ENCODE data around the gene SEPSECS.
"Not testable (repeated sequence)": the region's sequence is repeated elsewhere in the genome, so short reads cannot be mapped to it uniquely, and the experiment has no call there.

Gene SEPSECS

DNA sequence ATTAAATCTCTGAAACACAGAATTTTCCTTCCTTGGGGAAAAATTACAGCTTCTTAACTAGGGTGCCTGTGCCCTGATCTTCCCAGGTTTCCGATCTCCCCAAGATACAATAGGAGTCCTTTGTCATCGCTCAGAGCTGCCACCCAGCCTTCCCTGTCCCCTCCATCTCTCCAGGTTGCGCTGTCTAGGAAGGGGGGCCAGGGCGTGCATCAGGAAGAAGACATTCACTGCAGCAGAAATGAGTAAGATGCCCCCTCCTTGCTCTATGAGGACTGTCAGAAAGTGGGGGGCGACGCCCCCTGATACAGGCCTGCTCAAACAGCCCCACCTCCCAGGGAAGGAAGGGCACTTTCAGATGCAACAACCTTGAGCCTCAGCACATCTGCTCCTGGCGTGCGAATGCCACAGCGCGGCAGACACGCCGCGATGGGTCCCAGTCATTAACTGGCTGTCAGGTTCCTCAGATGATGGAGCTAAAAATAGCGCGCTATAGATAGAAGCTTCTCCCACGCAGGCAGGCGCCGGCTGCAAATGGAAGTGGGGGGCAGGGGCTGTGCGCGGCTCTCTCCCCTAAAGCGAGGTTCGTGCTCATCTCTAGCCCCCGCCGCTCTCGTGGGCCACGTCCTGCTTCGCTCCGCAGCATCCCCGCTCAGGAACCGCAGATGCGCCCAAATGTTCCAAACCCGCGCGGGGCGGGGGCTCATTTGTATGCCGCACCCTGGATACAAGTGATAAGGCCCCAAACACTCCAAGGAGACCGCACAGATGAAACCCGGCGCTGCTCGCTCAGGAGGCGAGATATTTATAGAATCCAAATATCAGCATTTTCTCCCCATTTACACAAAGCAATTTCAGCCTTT lies 71.9 kb downstream of the SEPSECS start:
- in situ Hi-C loops (cut with HindIII; ENCODE audit: low sequenced_read_pairs): no loop called here

DNA sequence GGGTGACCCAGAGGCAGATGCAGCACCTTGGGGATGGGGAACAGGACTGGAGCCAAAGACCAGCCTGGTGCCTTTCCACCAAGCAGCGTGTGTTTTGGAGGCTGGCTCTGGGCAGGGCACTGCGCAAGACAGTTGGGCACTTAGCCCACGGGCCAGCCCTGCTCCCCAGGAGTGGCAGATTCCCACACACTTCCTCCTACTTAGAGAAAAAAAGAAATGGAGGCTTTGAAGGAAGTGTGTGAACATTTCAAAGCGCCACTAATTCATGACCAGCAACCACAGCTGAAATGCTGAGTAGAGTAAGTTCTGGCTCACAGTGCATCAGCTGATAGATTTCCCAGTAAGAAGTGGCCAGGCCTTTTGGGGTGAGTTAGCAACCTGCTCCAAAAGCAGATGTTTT lies 74.6 kb downstream of the SEPSECS start:
- in situ Hi-C loops (cut with HindIII; ENCODE audit: low sequenced_read_pairs): no loop called here

DNA sequence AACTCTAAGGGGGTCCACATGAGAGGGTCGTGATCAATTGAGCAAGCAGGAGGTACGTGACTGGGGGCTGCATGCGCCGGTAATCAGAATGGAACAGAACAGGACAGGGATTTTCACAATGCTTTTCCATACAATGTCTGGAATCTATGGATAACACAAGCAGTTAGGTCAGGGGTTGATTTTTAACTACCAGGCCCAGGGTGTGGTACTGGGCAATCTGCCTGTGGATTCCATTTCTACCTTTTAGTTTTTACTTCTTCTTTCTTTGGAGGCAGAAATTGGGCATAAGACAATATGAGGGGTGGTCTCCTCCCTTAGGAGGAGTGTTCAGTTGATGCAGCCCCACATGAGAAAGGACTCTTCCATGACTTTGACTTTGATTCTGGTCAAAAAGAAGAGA lies 76.8 kb downstream of the SEPSECS start:
- in situ Hi-C loops (cut with HindIII; ENCODE audit: low sequenced_read_pairs): not testable (repeated sequence)

DNA sequence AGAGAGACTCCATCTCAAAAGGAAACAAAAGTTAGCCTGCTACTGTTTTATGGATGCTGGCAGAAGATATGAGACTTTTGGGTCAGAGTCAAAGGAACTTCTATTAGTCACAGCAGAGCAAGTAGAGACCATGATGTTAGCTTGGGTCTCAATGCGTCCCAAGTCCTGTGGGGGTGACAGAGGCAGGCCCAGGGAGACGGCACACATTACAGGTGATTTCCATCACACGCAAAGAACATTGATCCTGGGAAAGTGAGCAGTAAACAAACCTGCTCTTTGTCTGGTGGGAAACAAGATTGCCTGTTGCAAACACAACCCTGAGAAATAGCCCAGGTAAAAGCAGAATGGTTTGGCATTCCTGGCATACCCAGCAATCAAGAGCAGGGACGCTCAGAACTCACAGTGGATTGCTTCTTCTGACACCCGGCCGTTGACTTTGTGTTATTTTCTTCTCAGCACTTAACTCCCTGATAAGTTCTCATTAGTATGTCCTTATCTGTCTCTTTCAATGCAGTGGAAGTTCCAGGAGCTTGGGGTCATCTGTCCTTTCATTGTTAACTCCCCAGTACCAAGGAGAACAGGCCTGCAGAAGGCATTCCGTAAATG lies 78.3 kb downstream of the SEPSECS start:
- in situ Hi-C loops (cut with HindIII; ENCODE audit: low sequenced_read_pairs): no loop called here

DNA sequence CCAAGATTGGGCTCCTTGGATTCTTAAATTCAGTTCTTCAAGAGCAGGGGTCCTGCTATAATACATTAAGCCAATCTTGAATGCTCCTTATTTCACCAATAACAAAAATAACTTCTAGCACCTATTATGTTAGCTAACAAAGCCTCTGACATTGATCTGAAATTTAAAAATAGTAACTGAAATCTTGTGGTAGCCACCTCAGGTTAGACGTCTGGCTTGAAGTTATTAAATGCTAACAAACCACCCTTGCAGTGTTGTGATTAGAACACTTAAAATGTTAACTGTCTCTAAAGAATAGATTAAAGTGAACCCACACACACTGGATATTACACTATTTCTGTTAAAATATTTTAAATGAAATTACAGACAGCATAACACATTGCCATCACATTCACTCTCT lies 79.7 kb downstream of the SEPSECS start:
- in situ Hi-C loops (cut with HindIII; ENCODE audit: low sequenced_read_pairs): no loop called here

DNA sequence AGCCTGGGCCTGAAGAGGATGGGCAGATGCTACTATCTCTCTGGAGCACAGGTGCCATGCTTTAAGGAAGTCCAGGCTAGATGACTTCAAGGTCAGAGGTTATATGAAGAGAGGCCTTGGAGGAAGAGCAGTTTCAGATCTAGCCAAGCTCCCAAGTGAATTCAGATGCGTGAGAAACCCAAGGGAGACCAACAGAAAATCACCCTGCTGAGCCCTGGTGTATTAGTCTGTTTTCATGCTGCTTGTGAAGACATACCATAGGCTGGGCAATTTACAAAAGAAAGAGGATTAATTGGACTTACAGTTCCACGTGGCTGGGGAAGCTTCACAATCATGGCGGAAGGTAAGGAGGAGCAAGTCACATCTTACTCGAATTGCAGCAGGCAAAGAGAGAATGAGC lies 81.7 kb downstream of the SEPSECS start:
- in situ Hi-C loops (cut with HindIII; ENCODE audit: low sequenced_read_pairs): no loop called here

DNA sequence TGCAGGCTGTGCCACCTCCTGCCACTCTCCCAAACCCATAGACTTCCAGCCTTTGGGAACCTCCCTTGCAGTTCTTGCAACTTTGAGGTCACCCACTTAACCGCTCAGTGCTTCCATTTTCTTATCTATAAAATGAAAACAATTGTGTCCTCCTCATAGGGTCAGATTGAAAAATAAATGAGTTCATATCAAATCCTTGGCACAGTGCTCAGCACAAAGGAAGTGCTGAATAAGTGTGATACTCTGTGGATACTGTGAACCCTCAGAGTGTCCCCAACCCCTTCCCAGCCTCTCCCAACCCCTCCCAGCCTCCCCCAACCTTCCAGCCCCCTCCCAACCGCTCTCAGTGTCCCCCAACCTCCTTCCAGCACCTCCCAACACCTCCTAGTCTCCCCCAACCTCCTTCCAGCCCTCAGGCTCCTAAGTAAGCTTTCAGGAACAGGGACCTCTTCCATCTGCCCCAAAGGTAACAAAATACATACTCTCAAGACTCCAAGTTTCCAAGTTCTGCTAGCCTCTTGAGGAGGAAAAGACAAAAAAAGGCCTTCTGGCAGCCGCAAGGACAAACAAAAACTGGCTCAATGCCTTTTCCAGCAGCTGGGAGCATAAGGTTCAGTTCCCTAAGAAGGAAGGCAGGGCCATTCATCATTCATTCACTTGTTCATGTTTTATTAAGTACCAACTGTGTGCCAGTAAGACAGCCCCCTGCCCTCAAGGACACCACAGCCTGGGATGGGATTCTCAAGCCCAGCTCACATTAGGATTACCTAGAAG lies 83.4 kb downstream of the SEPSECS start:
- in situ Hi-C loops (cut with HindIII; ENCODE audit: low sequenced_read_pairs): no loop called here

DNA sequence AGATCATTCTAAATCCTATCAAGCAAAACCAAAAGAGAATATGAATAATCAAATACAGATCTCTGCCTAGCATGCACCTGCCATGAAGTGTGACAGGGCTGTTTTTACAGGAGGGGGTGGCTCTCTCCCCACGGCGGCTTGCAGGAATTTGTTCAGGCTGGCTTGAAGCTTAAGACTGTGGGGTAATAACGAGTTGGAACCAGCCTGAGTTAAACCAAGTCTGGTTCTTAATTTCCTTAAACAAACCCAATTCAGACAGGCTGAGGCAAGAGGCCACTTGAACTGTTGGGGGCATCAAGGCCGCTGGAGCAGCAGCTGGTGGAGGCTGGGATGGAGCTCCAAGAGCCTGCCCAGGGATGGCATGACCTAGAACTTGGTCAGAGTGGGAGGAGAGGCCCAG lies 84.4 kb downstream of the SEPSECS start:
- in situ Hi-C loops (cut with HindIII; ENCODE audit: low sequenced_read_pairs): no loop called here

DNA sequence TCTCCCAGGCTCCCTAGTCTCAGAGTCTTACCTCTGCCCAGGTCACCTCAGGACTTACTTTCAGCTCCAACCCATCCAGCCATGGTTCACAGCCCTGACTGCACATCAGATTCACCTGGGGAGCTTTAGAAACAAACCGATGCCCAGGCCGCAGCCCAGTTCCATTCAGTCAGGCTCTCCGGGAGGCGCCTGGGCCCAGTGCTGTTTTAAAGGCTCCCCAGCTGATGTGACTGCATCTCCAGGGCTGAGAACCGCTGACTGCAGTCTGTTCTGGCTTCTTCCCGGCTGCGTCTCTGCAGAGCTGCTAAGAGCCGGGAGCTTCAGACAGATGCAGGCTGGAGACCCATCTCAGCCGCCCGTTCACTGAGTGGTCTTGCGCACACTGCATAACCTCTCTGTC lies 85.1 kb downstream of the SEPSECS start:
- in situ Hi-C loops (cut with HindIII; ENCODE audit: low sequenced_read_pairs): no loop called here

DNA sequence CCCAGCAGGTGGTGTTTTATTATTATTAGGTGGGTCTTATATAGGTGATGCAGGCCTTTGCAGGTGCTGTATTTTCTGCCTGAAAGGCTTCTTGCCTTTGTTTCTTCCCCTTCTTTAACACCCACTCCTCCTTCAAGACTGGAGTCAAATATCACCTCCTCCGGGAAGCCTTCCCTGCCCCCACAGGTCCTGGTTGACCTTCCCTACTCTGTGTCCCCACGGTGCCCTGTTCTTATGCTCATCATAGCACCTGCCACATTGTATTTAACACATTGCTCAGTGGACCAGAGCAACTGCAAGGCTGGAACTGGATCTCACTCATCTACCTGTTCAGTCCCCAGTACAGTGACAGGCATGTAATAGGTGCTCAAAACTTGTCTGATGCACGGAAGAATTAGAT lies 89.7 kb downstream of the SEPSECS start:
- in situ Hi-C loops (cut with HindIII; ENCODE audit: low sequenced_read_pairs): no loop called here
